Measurements from ENCODE around the gene UNC5C. TPM values are rescaled to one million over a fixed set of nuclear protein-coding genes. Genes with fewer than 3 reads are reported as not detected.
"Not testable (repeated sequence)": the region's sequence is repeated elsewhere in the genome, so short reads cannot be mapped to it uniquely, and the experiment has no call there.

Gene UNC5C
- total RNA-seq, 1 donor: not detected

- no peaks in the 10 kb centered on the region for H3K27me3 ChIP-seq (ENCODE audit: insufficient read depth, low read length)
Observed at GRCh38 chr4:95159384-95159783, 389.4 kb downstream of the UNC5C start.

GRCh38 chr4:95158626-95159025 is 390.1 kb downstream of the UNC5C start:
- no peaks in the 10 kb centered on the region for H3K27me3 ChIP-seq (ENCODE audit: insufficient read depth, low read length)
- no peaks in the 10 kb centered on the region for H3K9me3 ChIP-seq (ENCODE audit: low read depth, low read length)
- H3K4me3 ChIP-seq (ENCODE audit: low read length): no peak overlapping the region
- no peaks in the 10 kb centered on the region for H3K4me1 ChIP-seq (ENCODE audit: insufficient read depth, low read length)

More at GRCh38 chr4:95159384-95159783, 389.4 kb downstream of the UNC5C start:
- Histone ChIP-seq H3K9me3 (ENCODE audit: low read depth, low read length) (no peaks in the 10 kb centered on the region), H3K4me3 (ENCODE audit: low read length) (no peak overlapping the region), H3K4me1 (ENCODE audit: insufficient read depth, low read length) (no peaks in the 10 kb centered on the region)

GRCh38 chr4:95158045-95158444 is 390.7 kb downstream of the UNC5C start:
- H3K4me3 ChIP-seq (ENCODE audit: low read length): no peak overlapping the region
- no peaks in the 10 kb centered on the region for H3K4me1 ChIP-seq (ENCODE audit: insufficient read depth, low read length)
- no peaks in the 10 kb centered on the region for H3K27me3 ChIP-seq (ENCODE audit: insufficient read depth, low read length)
- no peaks in the 10 kb centered on the region for H3K9me3 ChIP-seq (ENCODE audit: low read depth, low read length)

GRCh38 chr4:95157596-95157995 is 391.2 kb downstream of the UNC5C start:
- Histone ChIP-seq H3K4me1 (ENCODE audit: insufficient read depth, low read length) (no peaks in the 10 kb centered on the region), H3K4me3 (ENCODE audit: low read length) (no peak overlapping the region), H3K9me3 (ENCODE audit: low read depth, low read length) (no peaks in the 10 kb centered on the region), H3K27me3 (ENCODE audit: insufficient read depth, low read length) (no peaks in the 10 kb centered on the region)

- no peaks in the 10 kb centered on the region for H3K27me3 ChIP-seq (ENCODE audit: insufficient read depth, low read length)
- H3K4me1 ChIP-seq (ENCODE audit: insufficient read depth, low read length): no peaks in the 10 kb centered on the region
- no peak overlapping the region for H3K4me3 ChIP-seq (ENCODE audit: low read length)
- H3K9me3 ChIP-seq (ENCODE audit: low read depth, low read length): no peaks in the 10 kb centered on the region
Observed at GRCh38 chr4:95156452-95156765, 392.4 kb downstream of the UNC5C start.

- H3K27me3 ChIP-seq (ENCODE audit: insufficient read depth, low read length): no peaks in the 10 kb centered on the region
- no peaks in the 10 kb centered on the region for H3K9me3 ChIP-seq (ENCODE audit: low read depth, low read length)
- no peaks in the 10 kb centered on the region for H3K4me1 ChIP-seq (ENCODE audit: insufficient read depth, low read length)
- H3K4me3 ChIP-seq (ENCODE audit: low read length): no peak overlapping the region
Observed at GRCh38 chr4:95155759-95156451, 392.9 kb downstream of the UNC5C start.

- no peak overlapping the region for H3K4me3 ChIP-seq (ENCODE audit: low read length)
- H3K27me3 ChIP-seq (ENCODE audit: insufficient read depth, low read length): no peaks in the 10 kb centered on the region
- H3K4me1 ChIP-seq (ENCODE audit: insufficient read depth, low read length): no peaks in the 10 kb centered on the region
- no peaks in the 10 kb centered on the region for H3K9me3 ChIP-seq (ENCODE audit: low read depth, low read length)
Observed at GRCh38 chr4:95153182-95153581, 395.6 kb downstream of the UNC5C start.

GRCh38 chr4:95151255-95151654 is 397.5 kb downstream of the UNC5C start:
- no peak overlapping the region for H3K4me3 ChIP-seq (ENCODE audit: low read length)
- H3K4me1 ChIP-seq (ENCODE audit: insufficient read depth, low read length): no peaks in the 10 kb centered on the region
- no peaks in the 10 kb centered on the region for H3K9me3 ChIP-seq (ENCODE audit: low read depth, low read length)
- no peaks in the 10 kb centered on the region for H3K27me3 ChIP-seq (ENCODE audit: insufficient read depth, low read length)

GRCh38 chr4:95142932-95143331 is 405.8 kb downstream of the UNC5C start:
- Histone ChIP-seq H3K4me3 (ENCODE audit: low read length) (no peak overlapping the region), H3K9me3 (ENCODE audit: low read depth, low read length) (no peaks in the 10 kb centered on the region)

GRCh38 chr4:95141361-95141760 is 407.4 kb downstream of the UNC5C start:
- Histone ChIP-seq H3K4me3 (ENCODE audit: low read length) (no peak overlapping the region), H3K9me3 (ENCODE audit: low read depth, low read length) (no peaks in the 10 kb centered on the region), H3K4me1 (ENCODE audit: insufficient read depth, low read length) (no peaks in the 10 kb centered on the region), H3K27me3 (ENCODE audit: insufficient read depth, low read length) (no peaks in the 10 kb centered on the region)

More at GRCh38 chr4:95142932-95143331, 405.8 kb downstream of the UNC5C start:
- Histone ChIP-seq H3K27me3 (ENCODE audit: insufficient read depth, low read length) (no peaks in the 10 kb centered on the region), H3K4me1 (ENCODE audit: insufficient read depth, low read length) (no peaks in the 10 kb centered on the region)

GRCh38 chr4:95139424-95139823 is 409.3 kb downstream of the UNC5C start:
- not testable (repeated sequence) for H3K27me3 ChIP-seq (ENCODE audit: insufficient read depth, low read length); H3K9me3 ChIP-seq (ENCODE audit: low read depth, low read length); H3K4me1 ChIP-seq (ENCODE audit: insufficient read depth, low read length); H3K4me3 ChIP-seq (ENCODE audit: low read length)

GRCh38 chr4:95134016-95134415 is 414.8 kb downstream of the UNC5C start:
- not testable (repeated sequence) for H3K27me3 ChIP-seq (ENCODE audit: insufficient read depth, low read length); H3K4me1 ChIP-seq (ENCODE audit: insufficient read depth, low read length); H3K4me3 ChIP-seq (ENCODE audit: low read length); H3K9me3 ChIP-seq (ENCODE audit: low read depth, low read length)

GRCh38 chr4:95129821-95130311 is 418.9 kb downstream of the UNC5C start:
- Histone ChIP-seq H3K4me3 (ENCODE audit: low read length) (no peak overlapping the region), H3K4me1 (ENCODE audit: insufficient read depth, low read length) (no peaks in the 10 kb centered on the region), H3K27me3 (ENCODE audit: insufficient read depth, low read length) (no peaks in the 10 kb centered on the region), H3K9me3 (ENCODE audit: low read depth, low read length) (no peaks in the 10 kb centered on the region)

- Histone ChIP-seq H3K4me1 (ENCODE audit: insufficient read depth, low read length) (no peaks in the 10 kb centered on the region), H3K4me3 (ENCODE audit: low read length) (no peak overlapping the region), H3K27me3 (ENCODE audit: insufficient read depth, low read length) (no peaks in the 10 kb centered on the region), H3K9me3 (ENCODE audit: low read depth, low read length) (no peaks in the 10 kb centered on the region)
Observed at GRCh38 chr4:95129031-95129430, 419.7 kb downstream of the UNC5C start.

- no peaks in the 10 kb centered on the region for H3K27me3 ChIP-seq (ENCODE audit: insufficient read depth, low read length)
- no peak overlapping the region for H3K4me3 ChIP-seq (ENCODE audit: low read length)
- H3K4me1 ChIP-seq (ENCODE audit: insufficient read depth, low read length): no peaks in the 10 kb centered on the region
- no peaks in the 10 kb centered on the region for H3K9me3 ChIP-seq (ENCODE audit: low read depth, low read length)
Observed at GRCh38 chr4:95124906-95125504, 423.8 kb downstream of the UNC5C start.

GRCh38 chr4:95122001-95122400 is 426.8 kb downstream of the UNC5C start:
- no peaks in the 10 kb centered on the region for H3K9me3 ChIP-seq (ENCODE audit: low read depth, low read length)
- no peak overlapping the region for H3K4me3 ChIP-seq (ENCODE audit: low read length)
- H3K27me3 ChIP-seq (ENCODE audit: insufficient read depth, low read length): no peaks in the 10 kb centered on the region
- no peaks in the 10 kb centered on the region for H3K4me1 ChIP-seq (ENCODE audit: insufficient read depth, low read length)

All from mononuclear cell (primary cell).